Lower lobe of right lung (tissue), 2 donors: ENCODE measurements around the gene KIF1C. TPM values are rescaled to one million over a fixed set of nuclear protein-coding genes. Genes with fewer than 3 reads are reported as not detected.

Experiments used
- ATAC-seq, 2 donors: fragments of 200-7000 bp; cut with Tn5 transposase; one replicate each; pipeline ENCODE4 v1.9.1; 2020 to 2022; ENCODE audit warnings: mild to moderate bottlenecking in 2 of 2, moderate library complexity in 2 of 2
- DNase-seq: peaks from one replicate; pipeline ENCODE4 v3.0.0-alpha.2; 2020
- H3K27ac ChIP-seq: fragments of 200-600 bp; one replicate; pipeline ENCODE4 v1.8.0; 2022
- H3K27me3 ChIP-seq: fragments of 200-600 bp; one replicate; pipeline ENCODE4 v1.8.0; 2022; ENCODE audit warnings: low read depth
- H3K36me3 ChIP-seq: fragments of 200-600 bp; one replicate; pipeline ENCODE4 v1.8.0; 2022; ENCODE audit warnings: mild to moderate bottlenecking
- H3K4me1 ChIP-seq: fragments of 200-600 bp; one replicate; pipeline ENCODE4 v1.8.0; 2022
- H3K4me3 ChIP-seq: fragments of 200-600 bp; one replicate; pipeline ENCODE4 v1.8.0; 2022; ENCODE audit warnings: mild to moderate bottlenecking
- H3K9me3 ChIP-seq: fragments of 200-600 bp; one replicate; pipeline ENCODE4 v1.8.0; 2022
- CTCF ChIP-seq: fragments of 200-600 bp; IDR thresholded peaks from one replicate; pipeline ENCODE4 v1.8.0; 2022; ENCODE audit warnings: antibody characterized with exemption, mild to moderate bottlenecking
- intact Hi-C: fragments of 100-400 bp; cut with DNase I; formaldehyde crosslinking; loops from one replicate; pipeline ENCODE4 v1.11.0; 2022
- total RNA-seq: library from RNA; stranded (reverse); fragmentation: NEBNext Ultra II Directional; extraction: Animal tissue kit (Norgen Biotek cat#: 25700); gene quantifications from one replicate; pipeline ENCODE4 v1.2.1, GENCODE V29; 2021
- donor health status: DM: no; HTN: yes; CAD: no; lungs with severe emphysema.

KIF1C gene
- total RNA-seq, 1 donor from 2014 or later, result 182 TPM

GRCh38 chr17:4966844-4967538, 30.8 kb upstream of the KIF1C start:
- intact Hi-C loops, result no loop called here
- Histone ChIP-seq H3K36me3 (peaks cover 28% of the 10 kb centered on the region), H3K27ac (peak overlapping the region; percentile 93), H3K4me1 (peaks cover 39% of the 10 kb centered on the region), H3K4me3 (peak overlapping the region; percentile 94), H3K27me3 (no peaks in the 10 kb centered on the region), H3K9me3 (no peaks in the 10 kb centered on the region)
- DNase-seq (peak; percentile 99), ATAC-seq (peak; percentile 95)
- TF ChIP-seq CTCF, result no peak

DNA sequence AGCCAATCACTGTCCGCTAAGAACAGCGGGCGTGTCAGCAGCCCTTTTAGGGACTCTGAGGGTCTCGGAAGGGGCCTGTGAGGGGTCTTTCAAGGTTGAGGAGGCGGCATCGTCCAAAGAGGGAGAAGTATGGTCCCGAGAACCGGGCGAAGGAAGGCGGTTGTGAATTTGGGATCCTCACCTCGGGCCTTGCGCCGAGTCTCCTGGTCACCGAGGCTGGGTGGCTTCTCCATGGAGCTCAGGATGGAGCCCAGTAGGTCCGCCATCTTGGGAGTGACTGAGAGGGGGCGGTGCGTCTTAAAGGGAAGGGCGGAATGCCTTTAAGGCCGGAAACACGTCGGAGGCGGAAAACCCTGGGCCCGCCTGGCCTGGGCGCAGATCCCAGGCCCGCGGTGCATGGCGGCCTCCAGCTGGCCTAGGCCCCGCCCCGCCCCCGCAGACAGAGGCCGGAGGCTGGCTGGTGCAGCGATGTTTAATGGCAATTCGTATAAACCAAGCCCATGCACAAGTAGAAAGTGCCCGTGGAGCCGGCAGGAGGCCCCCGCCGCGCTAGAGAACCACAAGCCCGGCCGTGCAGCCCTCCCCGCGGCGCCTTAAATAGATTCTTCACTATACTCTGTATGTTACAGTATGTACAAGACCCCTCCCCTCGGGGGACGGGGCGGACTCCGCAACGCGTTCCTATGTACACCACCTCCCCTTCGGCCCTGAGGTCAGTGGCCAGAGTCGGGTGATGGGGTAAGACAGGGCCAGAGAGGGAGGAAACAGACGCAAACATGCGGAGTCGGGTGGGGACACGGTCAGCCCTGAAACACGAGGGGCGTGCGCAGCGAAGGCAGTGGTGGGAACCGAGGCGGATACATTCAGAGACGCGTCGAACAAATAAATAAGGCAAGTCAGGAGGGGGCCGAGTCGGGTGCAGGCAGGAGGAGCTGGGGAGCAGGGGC, 29.9 kb upstream of the KIF1C start, which contains the start of gene SPAG7:
Gene SPAG7 (minus strand): TSS at position 279 of the 947 bp plus-strand sequence. CDS start 13 bp downstream, at position 266.
- Histone ChIP-seq H3K4me3 (peak within 1 kb of the TSS; percentile 94), H3K4me1 (peaks cover 41% of the 10 kb centered on the region), H3K36me3 (peaks cover 37% of the 10 kb centered on the region), H3K9me3 (no peaks in the 10 kb centered on the region), H3K27me3 (no peaks in the 10 kb centered on the region), H3K27ac (peak within 1 kb of the TSS; percentile 93)
- DNase-seq, result peak; percentile 96
- peak; percentile 88 to 94 for ATAC-seq
- TF ChIP-seq CTCF, result no peak
- intact Hi-C loops, result no loop called here

DNA sequence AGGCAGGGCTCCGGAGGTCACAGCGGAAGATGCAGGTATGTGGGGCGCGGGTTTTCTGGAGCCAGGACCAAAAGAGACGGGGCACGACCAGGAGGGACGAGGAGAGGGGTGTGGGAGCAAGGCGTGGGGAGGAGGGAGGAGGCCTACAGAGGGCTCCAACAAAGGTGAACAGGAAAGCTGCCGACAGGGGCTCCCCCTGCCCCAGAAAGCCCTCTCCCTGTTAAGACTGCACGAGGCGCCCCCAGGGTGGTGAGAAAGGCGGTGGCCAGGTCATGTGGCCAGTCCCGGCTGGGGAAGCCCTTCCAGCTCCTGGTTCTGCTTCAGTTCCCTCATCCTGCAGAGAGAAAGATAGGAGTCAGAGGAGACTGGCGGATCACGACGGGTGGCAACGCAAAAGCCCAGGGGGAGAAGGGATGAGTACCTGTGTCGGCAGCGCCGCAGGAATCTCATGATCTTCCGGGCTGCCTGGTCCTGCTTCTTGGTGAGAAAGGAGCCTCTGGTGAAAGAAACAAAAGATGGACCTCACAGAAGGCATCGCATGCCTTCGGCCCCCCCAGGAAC, 29.2 kb upstream of the KIF1C start:
- Histone ChIP-seq H3K9me3 (no peaks in the 10 kb centered on the region), H3K27me3 (no peaks in the 10 kb centered on the region), H3K4me3 (peak overlapping the region; percentile 94), H3K36me3 (peaks cover 44% of the 10 kb centered on the region), H3K27ac (peak overlapping the region; percentile 93), H3K4me1 (peaks cover 48% of the 10 kb centered on the region)
- ATAC-seq (no peak), DNase-seq (no peak)
- no peak for TF ChIP-seq CTCF
- intact Hi-C loops, result no loop called here

DNA sequence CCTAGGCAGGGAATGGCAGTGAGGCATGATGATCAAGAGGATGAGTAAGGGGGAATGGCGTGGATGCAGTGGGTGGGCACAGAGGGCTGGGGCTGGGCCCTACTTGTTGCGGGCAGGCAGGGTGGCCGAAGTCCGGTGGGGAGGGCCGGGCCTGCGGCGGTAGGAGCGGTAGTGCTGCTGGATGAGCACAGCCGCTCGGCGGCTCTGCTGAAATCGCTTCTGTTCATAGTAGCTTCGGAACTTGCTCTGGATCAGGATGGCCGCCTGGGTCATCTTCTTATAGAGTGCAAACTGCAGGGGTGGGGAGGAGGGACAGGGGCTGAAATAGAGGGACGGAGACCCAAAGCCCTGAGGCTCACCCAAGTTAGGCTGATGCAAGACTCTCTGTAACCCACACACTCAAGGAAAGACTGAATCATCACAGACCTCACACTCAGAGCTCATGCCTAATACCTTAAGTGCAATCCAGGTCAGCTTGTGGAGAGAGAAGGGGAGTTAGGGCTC, 28.7 kb upstream of the KIF1C start:
- ATAC-seq (no peak), DNase-seq (no peak)
- no peak for TF ChIP-seq CTCF
- peaks cover 52% of the 10 kb centered on the region for H3K4me1 ChIP-seq
- peak overlapping the region; percentile 93 for H3K27ac ChIP-seq
- peak overlapping the region; percentile 94 for H3K4me3 ChIP-seq
- no peaks in the 10 kb centered on the region for H3K27me3 ChIP-seq
- H3K36me3 ChIP-seq, result peaks cover 50% of the 10 kb centered on the region
- intact Hi-C loops, result no loop called here
- no peaks in the 10 kb centered on the region for H3K9me3 ChIP-seq

GRCh38 chr17:4969551-4970173, 28.1 kb upstream of the KIF1C start:
- TF ChIP-seq CTCF, result no peak
- ATAC-seq (no peak), DNase-seq (no peak)
- no peaks in the 10 kb centered on the region for H3K9me3 ChIP-seq
- intact Hi-C loops, result no loop called here
- H3K4me1 ChIP-seq, result peaks cover 52% of the 10 kb centered on the region
- no peaks in the 10 kb centered on the region for H3K27me3 ChIP-seq
- H3K4me3 ChIP-seq, result peak overlapping the region; percentile 94
- peaks cover 55% of the 10 kb centered on the region for H3K36me3 ChIP-seq
- H3K27ac ChIP-seq, result peak overlapping the region; percentile 34
